Measurements from ENCODE around the gene XYLT2. TPM values are rescaled to one million over a fixed set of nuclear protein-coding genes. Genes with fewer than 3 reads are reported as not detected.
A peak's percentile ranks its signal among the peaks of the same experiment; 100 is the strongest.

Gene XYLT2
- polyA plus RNA-seq, 1 donor, result 16.2 TPM

DNA sequence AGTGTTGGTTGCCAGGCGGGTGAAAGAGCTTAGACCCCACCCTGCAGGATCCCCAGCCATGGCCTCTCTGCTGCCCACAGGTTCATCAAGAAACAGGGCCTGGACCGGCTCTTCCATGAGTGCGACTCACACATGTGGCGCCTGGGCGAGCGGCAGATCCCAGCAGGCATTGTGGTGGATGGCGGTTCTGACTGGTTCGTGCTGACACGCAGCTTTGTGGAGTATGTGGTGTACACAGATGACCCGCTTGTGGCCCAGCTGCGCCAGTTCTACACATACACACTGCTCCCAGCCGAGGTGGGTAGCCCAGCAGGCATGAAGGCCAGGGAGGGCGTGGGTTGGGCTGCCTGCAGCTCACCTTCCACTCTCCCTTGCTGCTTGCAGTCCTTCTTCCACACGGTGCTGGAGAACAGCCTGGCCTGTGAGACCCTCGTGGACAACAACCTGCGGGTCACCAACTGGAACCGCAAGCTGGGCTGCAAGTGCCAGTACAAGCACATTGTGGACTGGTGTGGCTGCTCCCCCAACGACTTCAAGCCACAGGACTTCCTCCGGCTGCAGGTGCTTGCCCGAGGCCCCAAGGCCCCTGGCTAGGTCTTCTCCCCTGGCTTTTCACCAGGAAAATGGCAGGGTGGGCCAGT, 9.9 kb downstream of the XYLT2 start:
- no peak overlapping the region for H3K4me3 ChIP-seq (ENCODE audit: low read length)
- no peaks in the 10 kb centered on the region for H3K27me3 ChIP-seq (ENCODE audit: control insufficient read depth, insufficient read depth, low read length)
- H3K36me3 ChIP-seq (ENCODE audit: control insufficient read depth, insufficient read depth, low read length), result peaks cover 87% of the 10 kb centered on the region
- DNase-seq, result no peak
- no peaks in the 10 kb centered on the region for H3K4me1 ChIP-seq (ENCODE audit: control insufficient read depth, insufficient read depth, low read length)
- no CpG with 5 or more reads among the region's 20 CpGs for WGBS (ENCODE audit: insufficient coverage, low lambda C conversion rate)
- peaks cover 3% of the 10 kb centered on the region for H3K9me3 ChIP-seq (ENCODE audit: control insufficient read depth, low read depth, low read length)
- no peak overlapping the region for H3K27ac ChIP-seq (ENCODE audit: low read length)

DNA sequence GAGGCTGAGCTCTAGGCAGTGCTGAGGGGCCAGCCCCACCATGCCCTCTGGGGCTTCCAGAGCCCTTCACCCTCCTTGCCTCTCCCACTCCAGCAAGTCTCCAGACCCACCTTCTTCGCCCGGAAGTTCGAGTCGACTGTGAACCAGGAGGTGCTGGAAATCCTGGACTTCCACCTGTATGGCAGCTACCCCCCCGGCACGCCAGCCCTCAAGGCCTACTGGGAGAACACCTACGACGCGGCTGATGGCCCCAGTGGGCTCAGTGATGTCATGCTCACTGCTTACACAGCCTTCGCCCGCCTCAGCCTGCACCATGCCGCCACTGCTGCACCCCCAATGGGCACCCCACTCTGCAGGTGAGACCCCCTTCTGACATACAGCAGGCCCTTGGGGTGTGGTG, 10.5 kb downstream of the XYLT2 start:
- no CpG with 5 or more reads among the region's 12 CpGs for WGBS (ENCODE audit: insufficient coverage, low lambda C conversion rate)
- Histone ChIP-seq H3K36me3 (ENCODE audit: control insufficient read depth, insufficient read depth, low read length) (peaks cover 91% of the 10 kb centered on the region), H3K27ac (ENCODE audit: low read length) (no peak overlapping the region), H3K27me3 (ENCODE audit: control insufficient read depth, insufficient read depth, low read length) (no peaks in the 10 kb centered on the region), H3K9me3 (ENCODE audit: control insufficient read depth, low read depth, low read length) (peaks cover 3% of the 10 kb centered on the region), H3K4me3 (ENCODE audit: low read length) (no peak overlapping the region), H3K4me1 (ENCODE audit: control insufficient read depth, insufficient read depth, low read length) (no peaks in the 10 kb centered on the region)
- DNase-seq, result no peak

DNA sequence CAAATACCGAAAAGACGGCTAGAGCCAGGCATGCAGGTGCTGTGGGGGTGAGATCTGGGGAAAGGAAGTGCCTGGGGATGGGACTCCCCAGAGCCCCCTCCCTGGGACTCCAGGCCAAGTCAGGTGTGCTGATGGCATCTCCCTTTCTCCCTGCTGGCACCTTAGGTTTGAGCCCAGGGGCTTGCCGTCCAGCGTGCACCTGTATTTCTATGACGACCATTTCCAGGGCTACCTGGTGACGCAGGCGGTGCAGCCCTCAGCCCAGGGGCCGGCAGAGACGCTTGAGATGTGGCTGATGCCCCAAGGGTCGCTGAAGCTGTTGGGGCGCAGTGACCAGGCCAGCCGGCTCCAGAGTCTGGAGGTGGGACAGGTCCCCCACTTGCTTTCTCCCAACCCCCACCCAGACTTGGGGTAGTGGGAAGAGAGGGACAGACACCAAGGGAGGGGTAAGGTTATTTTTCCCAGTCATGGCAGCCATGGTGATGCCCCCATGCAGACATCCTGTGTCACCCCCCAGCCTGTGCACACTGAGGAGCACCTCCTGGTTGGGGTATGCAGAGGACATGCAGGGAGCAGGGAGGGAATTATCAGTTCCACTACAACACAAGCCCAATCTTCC, 11.1 kb downstream of the XYLT2 start:
- no peaks in the 10 kb centered on the region for H3K27me3 ChIP-seq (ENCODE audit: control insufficient read depth, insufficient read depth, low read length)
- no peaks in the 10 kb centered on the region for H3K4me1 ChIP-seq (ENCODE audit: control insufficient read depth, insufficient read depth, low read length)
- H3K9me3 ChIP-seq (ENCODE audit: control insufficient read depth, low read depth, low read length), result peaks cover 3% of the 10 kb centered on the region
- H3K4me3 ChIP-seq (ENCODE audit: low read length), result no peak overlapping the region
- no peak for DNase-seq
- no peak overlapping the region for H3K27ac ChIP-seq (ENCODE audit: low read length)
- WGBS (ENCODE audit: insufficient coverage, low lambda C conversion rate), result no CpG with 5 or more reads among the region's 12 CpGs
- H3K36me3 ChIP-seq (ENCODE audit: control insufficient read depth, insufficient read depth, low read length), result peaks cover 88% of the 10 kb centered on the region

DNA sequence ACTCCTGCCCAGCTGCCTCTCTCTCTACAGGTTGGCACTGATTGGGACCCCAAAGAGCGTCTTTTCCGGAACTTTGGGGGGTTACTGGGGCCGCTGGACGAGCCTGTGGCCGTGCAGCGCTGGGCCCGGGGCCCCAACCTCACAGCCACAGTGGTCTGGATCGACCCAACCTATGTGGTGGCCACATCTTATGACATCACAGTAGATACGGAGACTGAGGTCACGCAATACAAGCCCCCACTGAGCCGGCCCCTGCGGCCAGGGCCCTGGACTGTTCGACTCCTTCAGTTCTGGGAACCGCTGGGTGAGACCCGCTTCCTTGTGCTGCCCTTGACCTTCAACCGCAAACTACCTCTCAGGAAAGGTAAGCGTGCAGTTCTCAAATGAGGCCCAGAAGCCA, 12.3 kb downstream of the XYLT2 start:
- Histone ChIP-seq H3K9me3 (ENCODE audit: control insufficient read depth, low read depth, low read length) (peaks cover 3% of the 10 kb centered on the region), H3K4me1 (ENCODE audit: control insufficient read depth, insufficient read depth, low read length) (no peaks in the 10 kb centered on the region), H3K4me3 (ENCODE audit: low read length) (no peak overlapping the region), H3K27ac (ENCODE audit: low read length) (no peak overlapping the region), H3K27me3 (ENCODE audit: control insufficient read depth, insufficient read depth, low read length) (no peaks in the 10 kb centered on the region), H3K36me3 (ENCODE audit: control insufficient read depth, insufficient read depth, low read length) (peaks cover 78% of the 10 kb centered on the region)
- no peak for DNase-seq
- no CpG with 5 or more reads among the region's 17 CpGs for WGBS (ENCODE audit: insufficient coverage, low lambda C conversion rate)

DNA sequence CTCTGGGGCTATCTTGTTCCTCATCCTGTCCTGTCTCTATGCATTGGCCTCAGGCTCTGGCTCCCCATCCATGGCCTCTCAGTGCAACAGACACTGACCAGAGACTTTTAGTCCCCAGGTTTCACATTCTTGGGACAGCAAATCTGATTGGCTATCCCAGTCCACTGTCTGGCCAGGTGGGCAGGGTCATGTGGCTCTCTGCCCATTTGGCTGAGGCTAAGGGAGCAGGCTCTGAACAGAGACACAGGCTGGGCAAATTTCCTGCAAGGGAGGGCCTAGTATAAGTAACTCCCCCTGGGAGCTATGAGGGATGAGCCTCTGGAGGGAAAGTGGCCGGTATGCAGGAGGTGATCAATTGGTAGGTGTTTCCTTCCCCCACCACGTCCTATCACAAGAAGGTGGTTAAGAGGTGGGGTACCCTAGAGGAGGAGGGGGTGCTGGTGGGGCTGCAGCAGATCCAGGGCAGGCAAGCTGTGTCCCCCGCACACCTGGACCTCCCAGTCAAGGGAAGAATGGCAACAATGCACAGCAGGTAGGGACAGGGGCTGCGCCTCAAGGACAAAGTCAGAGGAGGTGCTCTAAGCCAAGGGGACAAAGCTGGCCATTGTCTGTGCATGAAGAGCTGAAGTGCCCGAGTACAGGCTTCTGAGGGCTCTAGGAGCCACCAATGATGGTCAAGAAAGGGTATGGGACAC, 13.2 kb downstream of the XYLT2 start:
- Histone ChIP-seq H3K9me3 (ENCODE audit: control insufficient read depth, low read depth, low read length) (peaks cover 3% of the 10 kb centered on the region), H3K27me3 (ENCODE audit: control insufficient read depth, insufficient read depth, low read length) (no peaks in the 10 kb centered on the region), H3K36me3 (ENCODE audit: control insufficient read depth, insufficient read depth, low read length) (peaks cover 68% of the 10 kb centered on the region), H3K27ac (ENCODE audit: low read length) (no peak overlapping the region), H3K4me1 (ENCODE audit: control insufficient read depth, insufficient read depth, low read length) (peaks cover 1% of the 10 kb centered on the region), H3K4me3 (ENCODE audit: low read length) (no peak overlapping the region)
- DNase-seq, result no peak
- WGBS (ENCODE audit: insufficient coverage, low lambda C conversion rate), result no CpG with 5 or more reads among the region's 5 CpGs

DNA sequence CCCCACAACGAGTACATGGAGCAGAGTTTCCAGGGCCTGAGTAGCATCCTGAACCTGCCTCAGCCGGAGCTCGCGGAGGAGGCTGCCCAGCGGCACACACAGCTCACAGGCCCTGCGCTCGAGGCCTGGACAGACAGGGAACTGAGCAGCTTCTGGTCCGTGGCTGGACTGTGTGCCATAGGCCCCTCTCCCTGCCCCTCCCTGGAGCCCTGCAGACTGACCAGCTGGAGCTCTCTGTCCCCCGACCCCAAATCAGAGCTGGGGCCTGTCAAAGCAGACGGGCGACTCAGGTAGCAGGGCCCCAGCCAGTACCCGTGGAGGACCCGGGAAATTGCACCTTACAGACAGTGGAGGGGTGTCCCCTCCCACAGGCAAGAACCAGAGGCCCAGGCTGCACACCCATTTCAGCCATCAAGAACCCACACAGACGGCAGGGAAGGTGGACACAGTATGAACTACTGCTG, 14.1 kb downstream of the XYLT2 start:
- Histone ChIP-seq H3K36me3 (ENCODE audit: control insufficient read depth, insufficient read depth, low read length) (peaks cover 59% of the 10 kb centered on the region), H3K9me3 (ENCODE audit: control insufficient read depth, low read depth, low read length) (peaks cover 3% of the 10 kb centered on the region), H3K4me1 (ENCODE audit: control insufficient read depth, insufficient read depth, low read length) (peaks cover 4% of the 10 kb centered on the region), H3K27me3 (ENCODE audit: control insufficient read depth, insufficient read depth, low read length) (no peaks in the 10 kb centered on the region), H3K4me3 (ENCODE audit: low read length) (no peak overlapping the region), H3K27ac (ENCODE audit: low read length) (no peak overlapping the region)
- no peak for DNase-seq
- no CpG with 5 or more reads among the region's 14 CpGs for WGBS (ENCODE audit: insufficient coverage, low lambda C conversion rate)

DNA sequence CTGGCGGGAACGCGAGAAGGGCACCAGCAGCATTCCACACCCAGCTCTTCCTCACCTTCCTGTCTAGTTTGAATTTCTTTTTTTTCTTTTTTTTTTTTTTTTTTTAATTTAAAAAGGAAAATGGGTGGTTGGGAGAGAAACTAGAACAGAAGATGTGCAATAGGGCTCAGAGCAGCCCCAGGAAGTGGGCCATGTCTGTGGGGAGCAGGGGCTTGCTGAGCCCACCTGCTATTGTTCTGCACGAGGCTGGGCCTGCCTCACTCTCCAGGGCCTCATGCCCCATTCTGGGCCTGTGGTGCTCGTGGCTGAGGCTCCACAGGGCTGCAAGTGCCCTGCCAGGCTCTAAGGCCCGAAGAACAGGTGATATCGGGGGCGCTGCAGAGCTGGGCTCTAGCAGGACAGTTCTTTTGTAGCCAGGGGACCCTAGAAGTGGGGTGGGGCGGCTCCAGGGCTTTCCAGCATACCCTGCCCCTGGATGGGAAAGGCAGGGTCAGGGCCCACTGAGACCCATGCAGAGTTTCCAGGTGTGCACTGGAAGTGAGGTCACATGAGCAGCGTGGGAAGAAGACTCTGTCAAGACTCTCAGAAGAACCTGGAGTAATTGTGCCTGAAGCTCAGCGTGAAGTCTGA, 14.7 kb downstream of the XYLT2 start:
- no peak for DNase-seq

DNA sequence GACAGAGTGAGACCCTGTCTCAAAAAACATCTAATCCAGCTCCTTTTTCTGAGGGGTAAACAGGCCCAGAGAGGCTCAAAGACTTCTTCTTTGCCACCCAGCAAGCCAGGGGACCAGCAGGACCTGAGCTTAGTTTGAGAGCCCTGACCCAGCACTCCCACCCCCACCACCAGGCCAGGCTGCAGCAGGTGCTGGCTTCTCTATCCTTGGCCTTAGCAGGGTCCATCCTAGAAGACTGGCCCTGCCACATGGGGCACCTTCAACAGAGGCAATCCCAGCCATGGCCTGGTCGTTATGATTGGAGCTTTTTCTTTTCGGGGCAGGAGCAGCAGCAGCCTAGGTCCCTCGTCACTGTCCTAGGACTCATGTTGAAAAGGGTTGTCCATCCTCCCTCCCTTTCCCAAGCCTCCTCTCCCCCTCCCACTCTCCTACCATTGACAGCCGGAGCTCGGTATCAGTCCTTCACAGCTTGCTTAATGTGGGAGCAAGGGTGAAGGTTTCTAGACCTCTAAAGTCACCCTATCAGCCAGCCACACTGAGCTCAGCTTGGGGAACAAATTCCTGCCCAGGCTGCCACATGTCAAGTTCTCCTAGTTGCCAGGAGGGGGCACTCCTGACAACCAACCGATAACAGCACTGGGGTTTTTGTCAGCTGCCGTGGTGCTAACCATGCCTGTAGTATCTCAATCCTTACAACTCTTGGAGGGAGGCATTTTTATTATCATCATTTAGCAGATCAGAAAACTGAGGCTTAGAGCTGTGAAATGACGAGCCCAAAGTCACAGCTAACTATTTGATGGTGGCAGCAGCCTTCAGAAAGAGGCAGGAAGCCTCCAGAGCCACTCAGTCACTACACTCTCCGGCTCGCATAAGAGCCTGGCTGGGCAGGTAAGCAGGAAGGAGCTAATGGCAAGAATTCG, 15.9 kb downstream of the XYLT2 start:
- peak; percentile 69 to 75 for DNase-seq
- H3K27me3 ChIP-seq (ENCODE audit: control insufficient read depth, insufficient read depth, low read length), result no peaks in the 10 kb centered on the region
- H3K9me3 ChIP-seq (ENCODE audit: control insufficient read depth, low read depth, low read length), result peaks cover 3% of the 10 kb centered on the region
- no CpG with 5 or more reads among the region's 11 CpGs for WGBS (ENCODE audit: insufficient coverage, low lambda C conversion rate)
- peaks cover 55% of the 10 kb centered on the region for H3K36me3 ChIP-seq (ENCODE audit: control insufficient read depth, insufficient read depth, low read length)
- H3K4me1 ChIP-seq (ENCODE audit: control insufficient read depth, insufficient read depth, low read length), result peaks cover 4% of the 10 kb centered on the region
- no peak overlapping the region for H3K27ac ChIP-seq (ENCODE audit: low read length)
- no peak overlapping the region for H3K4me3 ChIP-seq (ENCODE audit: low read length)

More for the DNA sequence above, 14.7 kb downstream of the XYLT2 start:
- no peak overlapping the region for H3K27ac ChIP-seq (ENCODE audit: low read length)
- peaks cover 4% of the 10 kb centered on the region for H3K4me1 ChIP-seq (ENCODE audit: control insufficient read depth, insufficient read depth, low read length)
- peaks cover 55% of the 10 kb centered on the region for H3K36me3 ChIP-seq (ENCODE audit: control insufficient read depth, insufficient read depth, low read length)
- no peak overlapping the region for H3K4me3 ChIP-seq (ENCODE audit: low read length)
- no CpG with 5 or more reads among the region's 11 CpGs for WGBS (ENCODE audit: insufficient coverage, low lambda C conversion rate)
- no peaks in the 10 kb centered on the region for H3K27me3 ChIP-seq (ENCODE audit: control insufficient read depth, insufficient read depth, low read length)
- H3K9me3 ChIP-seq (ENCODE audit: control insufficient read depth, low read depth, low read length), result peaks cover 3% of the 10 kb centered on the region

DNA sequence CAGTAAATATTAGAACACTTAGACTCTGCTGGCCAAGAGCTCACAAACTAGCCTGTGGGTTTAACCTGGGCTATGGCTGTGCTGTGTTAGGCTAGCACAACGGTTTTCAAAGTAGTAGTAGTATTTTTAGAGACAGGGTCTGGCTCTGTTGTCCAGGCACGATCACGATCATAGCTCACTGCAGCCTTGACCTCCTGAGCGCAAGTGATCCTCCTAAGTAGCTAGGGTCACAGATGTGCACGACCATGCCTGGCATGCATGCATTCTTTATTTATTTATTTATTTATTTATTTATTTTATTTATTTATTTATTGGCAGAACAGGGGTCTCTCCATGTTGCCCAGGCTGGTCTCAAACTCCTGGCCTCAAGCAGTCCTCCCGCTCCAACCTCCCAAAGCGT, 16.7 kb downstream of the XYLT2 start:
- WGBS (ENCODE audit: insufficient coverage, low lambda C conversion rate), result 89% methylated on average over 4 of the region's 7 CpGs
- Histone ChIP-seq H3K27ac (ENCODE audit: low read length) (no peak overlapping the region), H3K9me3 (ENCODE audit: control insufficient read depth, low read depth, low read length) (peaks cover 3% of the 10 kb centered on the region), H3K36me3 (ENCODE audit: control insufficient read depth, insufficient read depth, low read length) (peaks cover 55% of the 10 kb centered on the region), H3K4me1 (ENCODE audit: control insufficient read depth, insufficient read depth, low read length) (peaks cover 4% of the 10 kb centered on the region), H3K27me3 (ENCODE audit: control insufficient read depth, insufficient read depth, low read length) (no peaks in the 10 kb centered on the region), H3K4me3 (ENCODE audit: low read length) (no peak overlapping the region)
- DNase-seq, result no peak

Measured in large intestine (tissue), 3 donors.